Mammary epithelial cell (primary cell): Measurements from ENCODE around the gene ZNF341.

Experiments used
- CTCF ChIP-seq, 2 donors: IDR thresholded peaks in 1 of 2; conservative IDR thresholded peaks in 1 of 2; 2 replicates each; pipeline ENCODE4 v1.5.1; 2011 to 2012; ENCODE audit warnings: inconsistent platforms in 2 of 2, low read length in 2 of 2, mild to moderate bottlenecking in 2 of 2, control low read depth in 1 of 2, low read depth in 1 of 2; ENCODE audit not compliant: insufficient read depth in 1 of 2; ENCODE audit errors: extremely low read depth in 1 of 2
- EZH2 ChIP-seq: IDR thresholded peaks from 2 replicates; pipeline ENCODE4 v1.6.1; 2012; ENCODE audit warnings: low read length, inconsistent platforms, borderline replicate concordance

- no peak for TF ChIP-seq CTCF (conservative IDR thresholded peaks at IDR 0.05 in 1 of 2, IDR thresholded peaks at IDR 0.05 in 1 of 2; ENCODE audit: extremely low read depth in 1 of 2, insufficient read depth in 1 of 2, low read depth in 1 of 2, low read length in 2 of 2)
- TF ChIP-seq EZH2: no peak
These were observed 36.0 kb downstream of the ZNF341 start for GRCh38 chr20:33767777-33768138.
